ENCODE data around the gene MRFAP1L1.

DNA sequence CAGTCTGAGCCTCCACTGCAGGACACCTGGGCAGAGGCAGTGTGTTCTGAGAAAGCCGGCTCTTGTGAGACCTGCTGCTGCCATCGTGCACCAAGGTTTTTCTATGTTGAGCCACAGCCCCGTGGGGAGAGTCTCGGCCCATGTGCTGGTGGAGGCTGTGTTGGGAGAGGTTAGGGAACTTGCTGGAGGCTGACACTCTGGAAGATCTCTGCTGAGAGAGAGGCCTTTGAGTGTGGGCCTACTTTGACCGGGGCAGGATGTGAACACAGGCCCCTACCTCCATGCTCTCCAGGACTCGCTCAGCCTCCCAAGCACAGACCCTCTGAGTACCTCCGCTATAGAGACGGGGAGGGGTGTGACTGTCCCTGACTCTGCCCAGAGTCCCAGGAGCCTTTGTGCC, 17.3 kb downstream of the MRFAP1L1 start:
- TF ChIP-seq, protein P1, sequence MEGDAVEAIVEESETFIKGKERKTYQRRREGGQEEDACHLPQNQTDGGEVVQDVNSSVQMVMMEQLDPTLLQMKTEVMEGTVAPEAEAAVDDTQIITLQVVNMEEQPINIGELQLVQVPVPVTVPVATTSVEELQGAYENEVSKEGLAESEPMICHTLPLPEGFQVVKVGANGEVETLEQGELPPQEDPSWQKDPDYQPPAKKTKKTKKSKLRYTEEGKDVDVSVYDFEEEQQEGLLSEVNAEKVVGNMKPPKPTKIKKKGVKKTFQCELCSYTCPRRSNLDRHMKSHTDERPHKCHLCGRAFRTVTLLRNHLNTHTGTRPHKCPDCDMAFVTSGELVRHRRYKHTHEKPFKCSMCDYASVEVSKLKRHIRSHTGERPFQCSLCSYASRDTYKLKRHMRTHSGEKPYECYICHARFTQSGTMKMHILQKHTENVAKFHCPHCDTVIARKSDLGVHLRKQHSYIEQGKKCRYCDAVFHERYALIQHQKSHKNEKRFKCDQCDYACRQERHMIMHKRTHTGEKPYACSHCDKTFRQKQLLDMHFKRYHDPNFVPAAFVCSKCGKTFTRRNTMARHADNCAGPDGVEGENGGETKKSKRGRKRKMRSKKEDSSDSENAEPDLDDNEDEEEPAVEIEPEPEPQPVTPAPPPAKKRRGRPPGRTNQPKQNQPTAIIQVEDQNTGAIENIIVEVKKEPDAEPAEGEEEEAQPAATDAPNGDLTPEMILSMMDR (IDR thresholded peaks at IDR 0.05) = no peak
- TF ChIP-seq POLR2A (IDR thresholded peaks at IDR 0.05) = no peak
